RPMI8226 (cell line): Measurements from ENCODE around the gene SERPINA4.

Source experiments
- DNase-seq: peaks from one replicate; pipeline ENCODE4 v3.0.0-alpha.2; 2015

The SERPINA4 gene, protein sequence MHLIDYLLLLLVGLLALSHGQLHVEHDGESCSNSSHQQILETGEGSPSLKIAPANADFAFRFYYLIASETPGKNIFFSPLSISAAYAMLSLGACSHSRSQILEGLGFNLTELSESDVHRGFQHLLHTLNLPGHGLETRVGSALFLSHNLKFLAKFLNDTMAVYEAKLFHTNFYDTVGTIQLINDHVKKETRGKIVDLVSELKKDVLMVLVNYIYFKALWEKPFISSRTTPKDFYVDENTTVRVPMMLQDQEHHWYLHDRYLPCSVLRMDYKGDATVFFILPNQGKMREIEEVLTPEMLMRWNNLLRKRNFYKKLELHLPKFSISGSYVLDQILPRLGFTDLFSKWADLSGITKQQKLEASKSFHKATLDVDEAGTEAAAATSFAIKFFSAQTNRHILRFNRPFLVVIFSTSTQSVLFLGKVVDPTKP

GRCh38 chr14:94560751-94561655, at the start of gene SERPINA4:
Gene SERPINA4 (plus strand): TSS chr14:94561442. CDS start chr14:94563483, 2,041 bp downstream.
- DNase-seq = no peak

DNA sequence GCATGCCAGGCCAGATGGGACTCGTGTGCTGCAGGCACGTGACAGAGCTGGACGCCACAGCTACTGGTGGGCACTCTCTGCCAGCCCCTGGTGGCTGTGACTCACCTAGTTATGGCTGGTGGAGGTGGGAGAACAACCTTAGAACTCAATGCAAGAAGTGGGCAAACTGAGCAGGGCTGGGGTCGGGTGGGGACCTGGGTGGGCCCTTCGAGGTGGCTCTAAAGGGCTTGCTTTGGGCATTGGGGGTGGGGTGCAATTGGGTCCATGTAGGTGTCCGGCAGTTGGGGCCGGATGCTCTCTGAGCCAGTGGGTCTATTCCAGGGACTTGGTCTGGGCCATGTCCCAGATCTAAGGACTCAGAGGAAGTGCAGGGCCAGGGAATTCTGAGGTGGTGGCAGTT, 46.9 kb upstream of the SERPINA4 start:
- no peak for DNase-seq

GRCh38 chr14:94515426-94515825, 45.8 kb upstream of the SERPINA4 start:
- DNase-seq = no peak

- DNase-seq = no peak
Measured at GRCh38 chr14:94515856-94516255, 45.4 kb upstream of the SERPINA4 start.

GRCh38 chr14:94517248-94517640, 44.0 kb upstream of the SERPINA4 start:
- DNase-seq = no peak

DNA sequence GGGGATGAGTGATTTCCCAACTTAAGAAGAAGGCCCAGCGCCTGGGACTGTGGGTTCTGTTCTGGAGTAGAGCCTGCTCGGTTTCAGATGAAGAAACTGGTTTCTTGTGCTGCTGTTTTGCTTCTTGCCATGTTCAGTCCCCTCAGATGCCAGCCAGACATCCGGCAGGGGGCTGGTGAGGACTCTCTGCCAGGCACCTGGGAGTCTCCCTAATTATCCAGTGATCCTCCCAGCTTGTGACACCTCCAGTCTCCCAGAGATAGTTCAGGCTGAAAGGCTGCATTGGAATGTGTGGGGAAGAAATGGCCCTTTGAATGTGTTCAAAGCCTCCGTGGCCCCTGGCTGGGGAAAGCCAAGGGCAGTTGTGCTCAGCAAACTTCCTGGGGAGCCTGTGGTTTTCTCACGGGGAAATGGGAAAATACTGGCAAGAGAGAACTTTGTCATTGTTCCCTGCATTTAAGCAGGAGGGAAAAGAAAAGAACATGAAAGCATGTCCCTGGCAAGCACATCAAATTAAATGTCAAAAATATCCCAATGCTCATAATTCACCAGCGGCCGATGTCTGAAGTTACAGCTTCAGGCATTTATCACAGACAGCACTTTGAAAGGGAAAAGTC, 43.5 kb upstream of the SERPINA4 start:
- no peak for DNase-seq

DNA sequence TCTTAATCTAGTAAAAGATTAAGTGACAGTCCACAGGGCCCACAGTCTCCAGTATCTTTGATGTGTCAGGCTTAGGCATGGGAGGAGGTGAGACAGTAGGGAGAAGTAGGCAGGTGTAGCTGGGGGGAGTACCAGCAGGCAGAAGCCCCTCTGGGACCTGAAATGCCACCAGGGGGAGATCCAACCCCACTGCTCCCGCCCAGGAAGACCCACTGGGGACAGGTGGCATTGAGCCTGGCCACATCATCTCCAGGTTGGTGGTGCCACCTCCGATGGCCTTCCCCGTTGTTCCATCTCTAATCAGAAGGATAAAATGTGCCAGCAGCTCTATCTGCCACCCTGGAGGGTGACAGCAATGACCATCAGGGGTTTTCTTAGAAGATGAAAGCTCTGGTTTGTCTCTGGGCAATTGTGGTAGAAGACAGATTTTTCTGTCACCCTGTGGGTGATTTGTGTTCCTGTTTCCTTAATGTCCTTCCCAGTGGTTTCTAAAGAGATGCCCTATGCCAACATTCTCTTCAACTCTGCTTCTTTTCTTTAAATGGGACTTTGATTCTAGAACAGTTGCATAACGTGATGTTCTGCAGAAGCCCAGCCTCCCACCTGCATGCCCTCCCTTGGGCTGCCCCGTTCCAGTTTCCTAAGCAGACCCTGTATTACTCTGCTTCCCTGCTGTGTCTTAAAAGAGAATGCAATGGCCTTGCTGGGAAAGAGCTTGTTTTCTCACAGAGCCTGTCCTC, 39.7 kb upstream of the SERPINA4 start:
- DNase-seq = no peak

DNA sequence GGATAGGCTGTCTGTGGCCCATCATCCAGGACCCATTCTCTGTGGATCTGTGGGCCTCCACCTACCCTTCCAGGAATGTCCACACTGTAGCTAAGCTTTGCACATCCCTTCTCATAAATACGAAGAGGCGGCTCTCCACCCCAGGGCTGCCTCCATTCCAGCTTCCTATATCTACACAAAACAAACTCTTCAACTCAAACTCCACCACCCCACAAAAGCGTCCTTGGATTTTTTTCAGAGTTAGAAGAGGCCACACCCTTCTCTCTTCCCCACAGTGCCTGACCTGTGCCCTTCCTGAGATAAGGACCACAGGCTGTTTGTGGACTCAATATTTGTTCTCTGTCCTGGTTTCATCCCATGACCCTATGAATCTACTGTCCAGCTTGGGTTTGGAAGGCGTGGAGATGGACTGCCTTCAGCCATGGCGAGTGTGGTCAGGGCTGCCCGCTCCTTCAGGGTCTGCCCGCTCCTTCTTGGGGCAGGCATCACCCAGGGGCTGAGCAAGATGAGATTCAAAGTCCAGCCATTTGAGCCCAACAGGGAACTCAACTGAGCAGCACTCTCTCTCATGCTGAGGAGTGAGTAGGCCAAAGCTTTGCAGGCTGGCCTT, 39.0 kb upstream of the SERPINA4 start:
- DNase-seq = no peak

DNA sequence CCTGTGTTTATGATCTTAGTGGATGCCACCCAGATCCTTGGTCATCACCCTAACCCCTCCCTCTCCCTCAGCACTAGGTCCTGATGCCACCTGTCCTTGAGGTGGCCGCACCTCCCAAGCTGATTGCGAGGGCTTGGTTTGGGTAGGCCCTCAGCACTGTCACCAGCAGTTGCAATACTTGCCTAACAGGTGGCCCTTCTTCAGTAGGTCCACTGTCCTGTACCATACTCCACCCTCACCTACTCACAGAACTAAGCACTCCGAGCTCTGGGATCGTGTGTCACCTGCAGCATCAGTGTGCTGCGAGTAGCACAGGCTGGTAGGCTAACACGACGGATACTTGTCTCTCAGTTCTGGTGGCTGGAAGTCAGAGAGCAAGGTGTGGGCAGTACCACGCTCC, 38.0 kb upstream of the SERPINA4 start:
- no peak for DNase-seq

DNA sequence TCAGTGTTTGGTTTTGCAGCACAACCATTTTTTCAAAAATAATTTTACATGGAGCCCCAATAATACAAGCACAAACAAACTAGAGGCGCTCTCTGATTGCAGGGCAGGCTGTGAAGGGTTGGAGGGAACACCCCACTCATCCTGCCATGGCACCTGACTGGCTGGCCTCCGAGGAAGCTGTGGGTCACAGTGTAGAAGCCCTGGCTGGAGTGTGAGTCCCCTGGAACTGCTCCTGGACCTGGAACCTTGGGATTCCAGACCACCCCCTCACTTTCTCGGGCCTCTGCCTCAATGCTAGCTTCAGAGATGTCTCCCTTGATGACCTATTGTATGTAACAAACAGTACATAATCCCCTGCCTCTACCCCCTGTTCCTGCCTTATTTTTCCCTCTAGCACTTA, 37.1 kb upstream of the SERPINA4 start:
- DNase-seq = no peak

- DNase-seq = no peak
Measured at GRCh38 chr14:94531187-94531586, 30.1 kb upstream of the SERPINA4 start.

- DNase-seq = no peak
Measured at GRCh38 chr14:94532447-94532846, 28.8 kb upstream of the SERPINA4 start.

GRCh38 chr14:94535506-94535905, 25.7 kb upstream of the SERPINA4 start:
- DNase-seq = no peak

- DNase-seq = peak; percentile 14
Measured at GRCh38 chr14:94536836-94537235, 24.4 kb upstream of the SERPINA4 start.

DNA sequence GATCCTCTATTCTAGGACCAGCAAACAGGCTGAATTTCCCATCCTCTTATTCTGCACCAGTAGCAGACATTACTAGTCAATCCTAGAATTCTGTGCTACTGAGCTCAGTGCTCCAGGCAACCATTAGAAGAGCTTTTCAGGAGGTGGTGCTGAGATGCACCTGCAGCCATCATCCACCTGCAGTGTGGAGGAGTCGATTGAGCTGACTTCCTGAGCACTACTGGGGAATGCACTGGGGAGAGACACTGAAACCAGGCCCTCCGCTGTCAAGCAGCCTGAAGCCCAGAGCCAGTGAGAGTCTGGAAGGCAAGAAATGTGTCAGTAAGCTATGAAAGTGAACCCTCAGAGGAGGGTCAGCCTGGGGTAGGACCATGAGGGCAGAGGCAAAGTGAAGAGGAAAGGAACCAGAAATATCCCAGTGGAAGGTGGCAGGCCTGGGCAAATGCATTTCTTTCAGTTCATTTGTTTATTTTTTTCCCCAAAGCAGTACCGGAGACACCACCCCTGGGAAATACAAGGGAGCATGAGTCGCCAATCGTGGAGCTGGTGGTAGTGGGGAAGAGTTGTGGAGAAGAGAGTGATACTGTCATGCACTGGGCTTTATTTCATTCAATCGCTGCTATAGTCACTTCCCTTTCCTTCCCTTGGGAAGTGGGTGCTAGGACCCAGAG, 23.0 kb upstream of the SERPINA4 start:
- no peak for DNase-seq

- DNase-seq = no peak
Measured at GRCh38 chr14:94539181-94539580, 22.1 kb upstream of the SERPINA4 start.

GRCh38 chr14:94540031-94540794, 21.0 kb upstream of the SERPINA4 start:
- DNase-seq = no peak

- no peak for DNase-seq
Measured at GRCh38 chr14:94541234-94541975, 19.8 kb upstream of the SERPINA4 start.

GRCh38 chr14:94542111-94542810, 19.0 kb upstream of the SERPINA4 start:
- DNase-seq = no peak
